ENCODE results near the gene ATG12. TPM values are rescaled to one million over a fixed set of nuclear protein-coding genes. Genes with fewer than 3 reads are reported as not detected.

Gene ATG12
- total and polyA plus RNA-seq, 2 of the 13 experiments (the other 11 are each of a cell fraction or from before 2014, with no cell fraction given) = 46.4 to 58.1 TPM

- TF ChIP-seq, protein P1, sequence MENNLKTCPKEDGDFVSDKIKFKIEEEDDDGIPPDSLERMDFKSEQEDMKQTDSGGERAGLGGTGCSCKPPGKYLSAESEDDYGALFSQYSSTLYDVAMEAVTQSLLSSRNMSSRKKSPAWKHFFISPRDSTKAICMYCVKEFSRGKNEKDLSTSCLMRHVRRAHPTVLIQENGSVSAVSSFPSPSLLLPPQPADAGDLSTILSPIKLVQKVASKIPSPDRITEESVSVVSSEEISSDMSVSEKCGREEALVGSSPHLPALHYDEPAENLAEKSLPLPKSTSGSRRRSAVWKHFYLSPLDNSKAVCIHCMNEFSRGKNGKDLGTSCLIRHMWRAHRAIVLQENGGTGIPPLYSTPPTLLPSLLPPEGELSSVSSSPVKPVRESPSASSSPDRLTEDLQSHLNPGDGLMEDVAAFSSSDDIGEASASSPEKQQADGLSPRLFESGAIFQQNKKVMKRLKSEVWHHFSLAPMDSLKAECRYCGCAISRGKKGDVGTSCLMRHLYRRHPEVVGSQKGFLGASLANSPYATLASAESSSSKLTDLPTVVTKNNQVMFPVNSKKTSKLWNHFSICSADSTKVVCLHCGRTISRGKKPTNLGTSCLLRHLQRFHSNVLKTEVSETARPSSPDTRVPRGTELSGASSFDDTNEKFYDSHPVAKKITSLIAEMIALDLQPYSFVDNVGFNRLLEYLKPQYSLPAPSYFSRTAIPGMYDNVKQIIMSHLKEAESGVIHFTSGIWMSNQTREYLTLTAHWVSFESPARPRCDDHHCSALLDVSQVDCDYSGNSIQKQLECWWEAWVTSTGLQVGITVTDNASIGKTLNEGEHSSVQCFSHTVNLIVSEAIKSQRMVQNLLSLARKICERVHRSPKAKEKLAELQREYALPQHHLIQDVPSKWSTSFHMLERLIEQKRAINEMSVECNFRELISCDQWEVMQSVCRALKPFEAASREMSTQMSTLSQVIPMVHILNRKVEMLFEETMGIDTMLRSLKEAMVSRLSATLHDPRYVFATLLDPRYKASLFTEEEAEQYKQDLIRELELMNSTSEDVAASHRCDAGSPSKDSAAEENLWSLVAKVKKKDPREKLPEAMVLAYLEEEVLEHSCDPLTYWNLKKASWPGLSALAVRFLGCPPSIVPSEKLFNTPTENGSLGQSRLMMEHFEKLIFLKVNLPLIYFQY (CRISPR knock-in tag; IDR thresholded peaks at IDR 0.05; ENCODE audit: borderline replicate concordance) = no peak
- TF ChIP-seq ZNF207 (IDR thresholded peaks at IDR 0.05; ENCODE audit: borderline replicate concordance) (no peak), ATF6 (CRISPR knock-in tag; conservative IDR thresholded peaks at IDR 0.05) (no peak), ZSCAN22 (CRISPR knock-in tag; IDR thresholded peaks at IDR 0.05) (no peak), SP4 (CRISPR knock-in tag; IDR thresholded peaks at IDR 0.05) (no peak), ZNF260 (CRISPR knock-in tag; IDR thresholded peaks at IDR 0.05; ENCODE audit: borderline replicate concordance, low read depth) (no peak), PBX3 (CRISPR knock-in tag; IDR thresholded peaks at IDR 0.05; ENCODE audit: borderline replicate concordance) (0 out of 2 replicates have a peak, but pooled peaks have one; percentile 22), ZNF558 (CRISPR knock-in tag; IDR thresholded peaks at IDR 0.05; ENCODE audit: borderline replicate concordance) (no peak), SCMH1 (CRISPR knock-in tag; IDR thresholded peaks at IDR 0.05; ENCODE audit: borderline replicate concordance) (peak; percentile 67; the same call in 1 of the 2 replicates)
- TF ChIP-seq, protein P2, sequence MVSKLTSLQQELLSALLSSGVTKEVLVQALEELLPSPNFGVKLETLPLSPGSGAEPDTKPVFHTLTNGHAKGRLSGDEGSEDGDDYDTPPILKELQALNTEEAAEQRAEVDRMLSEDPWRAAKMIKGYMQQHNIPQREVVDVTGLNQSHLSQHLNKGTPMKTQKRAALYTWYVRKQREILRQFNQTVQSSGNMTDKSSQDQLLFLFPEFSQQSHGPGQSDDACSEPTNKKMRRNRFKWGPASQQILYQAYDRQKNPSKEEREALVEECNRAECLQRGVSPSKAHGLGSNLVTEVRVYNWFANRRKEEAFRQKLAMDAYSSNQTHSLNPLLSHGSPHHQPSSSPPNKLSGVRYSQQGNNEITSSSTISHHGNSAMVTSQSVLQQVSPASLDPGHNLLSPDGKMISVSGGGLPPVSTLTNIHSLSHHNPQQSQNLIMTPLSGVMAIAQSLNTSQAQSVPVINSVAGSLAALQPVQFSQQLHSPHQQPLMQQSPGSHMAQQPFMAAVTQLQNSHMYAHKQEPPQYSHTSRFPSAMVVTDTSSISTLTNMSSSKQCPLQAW (CRISPR knock-in tag; IDR thresholded peaks at IDR 0.05) = 0 out of 2 replicates have a peak, but pooled peaks have one; percentile 21
- TF ChIP-seq, protein P3, sequence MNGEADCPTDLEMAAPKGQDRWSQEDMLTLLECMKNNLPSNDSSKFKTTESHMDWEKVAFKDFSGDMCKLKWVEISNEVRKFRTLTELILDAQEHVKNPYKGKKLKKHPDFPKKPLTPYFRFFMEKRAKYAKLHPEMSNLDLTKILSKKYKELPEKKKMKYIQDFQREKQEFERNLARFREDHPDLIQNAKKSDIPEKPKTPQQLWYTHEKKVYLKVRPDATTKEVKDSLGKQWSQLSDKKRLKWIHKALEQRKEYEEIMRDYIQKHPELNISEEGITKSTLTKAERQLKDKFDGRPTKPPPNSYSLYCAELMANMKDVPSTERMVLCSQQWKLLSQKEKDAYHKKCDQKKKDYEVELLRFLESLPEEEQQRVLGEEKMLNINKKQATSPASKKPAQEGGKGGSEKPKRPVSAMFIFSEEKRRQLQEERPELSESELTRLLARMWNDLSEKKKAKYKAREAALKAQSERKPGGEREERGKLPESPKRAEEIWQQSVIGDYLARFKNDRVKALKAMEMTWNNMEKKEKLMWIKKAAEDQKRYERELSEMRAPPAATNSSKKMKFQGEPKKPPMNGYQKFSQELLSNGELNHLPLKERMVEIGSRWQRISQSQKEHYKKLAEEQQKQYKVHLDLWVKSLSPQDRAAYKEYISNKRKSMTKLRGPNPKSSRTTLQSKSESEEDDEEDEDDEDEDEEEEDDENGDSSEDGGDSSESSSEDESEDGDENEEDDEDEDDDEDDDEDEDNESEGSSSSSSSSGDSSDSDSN (CRISPR knock-in tag; IDR thresholded peaks at IDR 0.05) = peak; percentile 71; the same call in 1 of the 2 replicates
- TF ChIP-seq, protein P4, sequence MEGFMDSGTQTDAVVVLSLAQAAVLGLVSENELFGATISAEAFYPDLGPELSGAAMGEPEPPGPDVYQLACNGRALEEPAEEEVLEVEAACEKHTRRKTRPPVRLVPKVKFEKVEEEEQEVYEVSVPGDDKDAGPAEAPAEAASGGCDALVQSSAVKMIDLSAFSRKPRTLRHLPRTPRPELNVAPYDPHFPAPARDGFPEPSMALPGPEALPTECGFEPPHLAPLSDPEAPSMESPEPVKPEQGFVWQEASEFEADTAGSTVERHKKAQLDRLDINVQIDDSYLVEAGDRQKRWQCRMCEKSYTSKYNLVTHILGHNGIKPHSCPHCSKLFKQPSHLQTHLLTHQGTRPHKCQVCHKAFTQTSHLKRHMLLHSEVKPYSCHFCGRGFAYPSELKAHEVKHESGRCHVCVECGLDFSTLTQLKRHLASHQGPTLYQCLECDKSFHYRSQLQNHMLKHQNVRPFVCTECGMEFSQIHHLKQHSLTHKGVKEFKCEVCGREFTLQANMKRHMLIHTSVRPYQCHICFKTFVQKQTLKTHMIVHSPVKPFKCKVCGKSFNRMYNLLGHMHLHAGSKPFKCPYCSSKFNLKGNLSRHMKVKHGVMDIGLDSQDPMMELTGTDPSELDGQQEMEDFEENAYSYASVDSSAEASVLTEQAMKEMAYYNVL (CRISPR knock-in tag; IDR thresholded peaks at IDR 0.05; ENCODE audit: borderline replicate concordance) = peak; percentile 32; the same call in 1 of the 2 replicates
Observed at GRCh38 chr5:115816226-115817081, 24.9 kb downstream of the ATG12 start, which contains the start of gene CDO1 (continued).

All from HepG2 (cell line).